Loucy (cell line): ENCODE measurements around the gene ZNF280A.

Source experiments
- H2AFZ ChIP-seq: fragments of 200-600 bp; sonication (generic); 2 replicates; pipeline ENCODE4 v1.6.0; 2016; ENCODE audit warnings: antibody characterized with exemption, mild to moderate bottlenecking, low read length, moderate library complexity
- H3F3A ChIP-seq: fragments of 200-600 bp; 2 replicates; pipeline ENCODE4 v1.6.0; 2016; ENCODE audit warnings: antibody characterized with exemption, low read depth, mild to moderate bottlenecking
- H3K27me3 ChIP-seq: fragments of 200-600 bp; sonication (generic); 2 replicates; pipeline ENCODE4 v1.6.1; 2014; ENCODE audit warnings: low read length, mild to moderate bottlenecking; ENCODE audit not compliant: insufficient read depth, poor library complexity, severe bottlenecking
- H3K36me3 ChIP-seq: fragments of 200-600 bp; sonication (generic); 2 replicates; pipeline ENCODE4 v1.6.1; 2016; ENCODE audit warnings: low read length; ENCODE audit not compliant: insufficient read depth
- H3K4me1 ChIP-seq: fragments of 200-600 bp; sonication (generic); 2 replicates; pipeline ENCODE4 v1.5.1; 2014; ENCODE audit warnings: low read length, mild to moderate bottlenecking; ENCODE audit not compliant: insufficient read depth, poor library complexity, severe bottlenecking
- H3K4me2 ChIP-seq: fragments of 200-600 bp; sonication (generic); 2 replicates; pipeline ENCODE4 v1.6.0; 2014; ENCODE audit warnings: antibody characterized with exemption, low read length, low read depth, mild to moderate bottlenecking; ENCODE audit not compliant: poor library complexity, severe bottlenecking
- H3K4me3 ChIP-seq: fragments of 200-600 bp; sonication (generic); 2 replicates; pipeline ENCODE4 v1.5.1; 2014; ENCODE audit warnings: low read length, mild to moderate bottlenecking, mixed read lengths; ENCODE audit not compliant: poor library complexity, severe bottlenecking
- H3K79me2 ChIP-seq: fragments of 200-600 bp; sonication (generic); 2 replicates; pipeline ENCODE4 v1.6.1; 2014; ENCODE audit warnings: low read length; ENCODE audit not compliant: insufficient read depth
- H3K9ac ChIP-seq: fragments of 200-600 bp; sonication (generic); 2 replicates; pipeline ENCODE4 v1.6.0; 2014; ENCODE audit warnings: mild to moderate bottlenecking, low read depth, low read length, moderate library complexity; ENCODE audit not compliant: poor library complexity, severe bottlenecking
- H3K9me2 ChIP-seq: fragments of 200-600 bp; sonication (generic); replicated peaks from 2 replicates; pipeline ENCODE4 v1.6.1; 2016; ENCODE audit warnings: low read depth, low read length, mixed read lengths
- H3K9me3 ChIP-seq: fragments of 200-600 bp; sonication (generic); 2 replicates; pipeline ENCODE4 v1.6.1; 2014; ENCODE audit warnings: mild to moderate bottlenecking, antibody characterized with exemption, low read length, low read depth; ENCODE audit not compliant: insufficient read depth
- H4K20me1 ChIP-seq: fragments of 200-600 bp; sonication (generic); 2 replicates; pipeline ENCODE4 v1.6.0; 2014; ENCODE audit warnings: antibody characterized with exemption, low read length, mild to moderate bottlenecking; ENCODE audit not compliant: insufficient read depth, poor library complexity, severe bottlenecking
- EZH2phosphoT487 ChIP-seq: fragments of 200-600 bp; IDR thresholded peaks from 2 replicates; pipeline ENCODE4 v1.6.1; 2018; ENCODE audit warnings: antibody characterized with exemption, mild to moderate bottlenecking, moderate library complexity, borderline replicate concordance
- TF ChIP-seq, protein P1 (sequence below): fragments of 200-600 bp; sonication (generic); conservative IDR thresholded peaks from 2 replicates; pipeline ENCODE4 v1.5.1; 2014; ENCODE audit warnings: mild to moderate bottlenecking, antibody characterized with exemption, low read length

The ZNF280A gene

DNA sequence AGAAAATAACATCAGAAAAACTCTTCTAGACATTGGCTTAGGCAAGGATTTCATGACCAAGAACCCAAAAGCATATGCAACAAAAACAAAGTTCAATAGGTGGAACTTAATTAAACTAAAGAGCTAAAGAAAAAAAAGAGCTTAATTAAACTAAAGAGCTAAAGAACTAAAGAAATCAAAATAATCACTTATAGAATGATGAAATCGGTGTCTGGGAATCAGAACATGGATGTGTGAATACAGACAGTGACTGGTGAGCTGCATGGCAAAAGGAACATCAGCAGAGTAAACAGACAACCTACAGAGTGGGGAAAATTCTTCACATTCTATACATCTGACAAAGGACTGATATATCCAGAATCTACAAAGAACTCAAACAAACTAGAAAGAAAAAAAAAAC, 53.0 kb downstream of the ZNF280A start:
- H3K4me2 ChIP-seq: no peak overlapping the region
- TF ChIP-seq, protein P1, sequence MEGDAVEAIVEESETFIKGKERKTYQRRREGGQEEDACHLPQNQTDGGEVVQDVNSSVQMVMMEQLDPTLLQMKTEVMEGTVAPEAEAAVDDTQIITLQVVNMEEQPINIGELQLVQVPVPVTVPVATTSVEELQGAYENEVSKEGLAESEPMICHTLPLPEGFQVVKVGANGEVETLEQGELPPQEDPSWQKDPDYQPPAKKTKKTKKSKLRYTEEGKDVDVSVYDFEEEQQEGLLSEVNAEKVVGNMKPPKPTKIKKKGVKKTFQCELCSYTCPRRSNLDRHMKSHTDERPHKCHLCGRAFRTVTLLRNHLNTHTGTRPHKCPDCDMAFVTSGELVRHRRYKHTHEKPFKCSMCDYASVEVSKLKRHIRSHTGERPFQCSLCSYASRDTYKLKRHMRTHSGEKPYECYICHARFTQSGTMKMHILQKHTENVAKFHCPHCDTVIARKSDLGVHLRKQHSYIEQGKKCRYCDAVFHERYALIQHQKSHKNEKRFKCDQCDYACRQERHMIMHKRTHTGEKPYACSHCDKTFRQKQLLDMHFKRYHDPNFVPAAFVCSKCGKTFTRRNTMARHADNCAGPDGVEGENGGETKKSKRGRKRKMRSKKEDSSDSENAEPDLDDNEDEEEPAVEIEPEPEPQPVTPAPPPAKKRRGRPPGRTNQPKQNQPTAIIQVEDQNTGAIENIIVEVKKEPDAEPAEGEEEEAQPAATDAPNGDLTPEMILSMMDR: no peak
- TF ChIP-seq EZH2phosphoT487: no peak
- no peaks in the 10 kb centered on the region for H3F3A ChIP-seq
- no peaks in the 10 kb centered on the region for H3K4me1 ChIP-seq
- no peaks in the 10 kb centered on the region; the same call in 1 of the 2 replicates for H3K9me3 ChIP-seq
- no peaks in the 10 kb centered on the region for H3K79me2 ChIP-seq
- no peak overlapping the region for H3K9ac ChIP-seq
- H3K27me3 ChIP-seq: no peaks in the 10 kb centered on the region
- no peak overlapping the region for H2AFZ ChIP-seq
- no peaks in the 10 kb centered on the region for H3K9me2 ChIP-seq
- H4K20me1 ChIP-seq: no peaks in the 10 kb centered on the region
- H3K4me3 ChIP-seq: no peak overlapping the region
- no peaks in the 10 kb centered on the region for H3K36me3 ChIP-seq

DNA sequence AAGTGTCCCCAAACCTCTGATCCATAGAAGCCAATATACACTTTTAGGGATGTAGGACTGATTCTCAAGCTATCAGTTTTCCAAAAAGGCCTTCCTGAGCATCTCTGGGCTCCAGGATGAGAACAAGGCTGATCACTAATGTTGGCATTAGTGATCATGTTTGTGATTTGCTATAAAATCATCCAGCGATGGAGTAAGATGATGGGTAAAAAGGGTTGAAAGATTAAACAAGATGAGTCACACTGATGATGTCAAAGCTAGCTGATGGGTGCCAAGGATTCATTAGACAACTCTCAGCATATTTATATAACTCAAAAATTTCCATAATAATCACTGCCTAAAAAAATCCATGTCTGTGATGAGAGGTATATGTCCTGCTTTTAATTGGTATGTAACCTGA, 54.3 kb downstream of the ZNF280A start:
- no peaks in the 10 kb centered on the region; the same call in 1 of the 2 replicates for H3K9me3 ChIP-seq
- H3K36me3 ChIP-seq: no peaks in the 10 kb centered on the region
- H3F3A ChIP-seq: no peaks in the 10 kb centered on the region
- no peaks in the 10 kb centered on the region for H3K79me2 ChIP-seq
- no peak overlapping the region for H2AFZ ChIP-seq
- TF ChIP-seq EZH2phosphoT487: no peak
- TF ChIP-seq, protein P1: no peak
- no peak overlapping the region for H3K4me2 ChIP-seq
- no peaks in the 10 kb centered on the region for H3K4me1 ChIP-seq
- H3K27me3 ChIP-seq: no peaks in the 10 kb centered on the region
- H4K20me1 ChIP-seq: no peaks in the 10 kb centered on the region
- no peak overlapping the region for H3K4me3 ChIP-seq
- no peaks in the 10 kb centered on the region for H3K9me2 ChIP-seq
- no peak overlapping the region for H3K9ac ChIP-seq

DNA sequence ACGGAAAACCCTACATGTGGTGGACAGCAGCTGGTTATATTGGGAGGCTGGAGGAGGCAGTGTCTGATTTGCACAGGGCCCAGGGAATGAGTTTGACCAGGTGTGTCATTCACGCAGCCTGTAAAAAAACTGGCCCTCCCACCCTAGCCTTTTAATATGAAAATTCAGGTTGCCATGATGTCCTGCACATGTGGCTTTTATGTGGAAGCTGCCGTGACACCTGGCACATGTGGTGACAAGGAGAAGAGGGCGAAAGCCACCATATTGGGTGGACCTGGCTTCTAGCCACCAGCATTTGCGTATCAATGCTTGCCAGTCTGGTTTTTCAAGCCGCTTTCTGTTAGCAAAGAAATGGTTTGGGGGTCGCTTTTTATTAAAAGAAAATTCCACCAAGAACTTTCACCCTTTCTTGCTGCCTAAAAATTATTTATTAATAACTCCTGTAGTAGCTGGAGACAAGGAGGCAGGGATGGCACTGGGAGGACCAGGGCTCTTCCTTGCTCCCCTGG, 54.9 kb downstream of the ZNF280A start:
- Histone ChIP-seq H2AFZ (no peak overlapping the region), H3F3A (no peaks in the 10 kb centered on the region), H3K9ac (no peak overlapping the region), H3K9me2 (no peaks in the 10 kb centered on the region), H3K4me2 (no peak overlapping the region), H3K79me2 (no peaks in the 10 kb centered on the region), H3K4me3 (no peak overlapping the region), H3K36me3 (no peaks in the 10 kb centered on the region), H4K20me1 (no peaks in the 10 kb centered on the region), H3K27me3 (no peaks in the 10 kb centered on the region), H3K4me1 (no peaks in the 10 kb centered on the region), H3K9me3 (no peaks in the 10 kb centered on the region; the same call in 1 of the 2 replicates)
- TF ChIP-seq, protein P1: no peak
- TF ChIP-seq EZH2phosphoT487: no peak
